ENCODE results near the gene MYO7A. TPM values are rescaled to one million over a fixed set of nuclear protein-coding genes. Genes with fewer than 3 reads are reported as not detected.

Gene MYO7A
- polyA plus RNA-seq, 1 donor (not counting 4 experiments of a cell fraction or from before 2014, with no cell fraction given), result 0.75 TPM

GRCh38 chr11:77106759-77107158, 21.3 kb upstream of the MYO7A start:
- Histone ChIP-seq H3K9ac (ENCODE audit: control insufficient read depth, extremely low read depth, insufficient read depth, low read length) (no peak overlapping the region), H3K79me2 (ENCODE audit: control insufficient read depth, insufficient read depth, low read length) (no peaks in the 10 kb centered on the region), H3K27me3 (ENCODE audit: control insufficient read depth, extremely low read depth, insufficient read depth, low read length) (peaks cover 3% of the 10 kb centered on the region), H4K20me1 (ENCODE audit: control insufficient read depth, extremely low read depth, insufficient read depth, low read length) (no peaks in the 10 kb centered on the region), H2AFZ (ENCODE audit: control insufficient read depth, low read length) (no peak overlapping the region), H3K9me3 (ENCODE audit: control insufficient read depth, low read depth, low read length) (no peaks in the 10 kb centered on the region), H3K4me3 (ENCODE audit: control insufficient read depth in 2 of 3, extremely low read depth in 1 of 3, insufficient read depth in 2 of 3, low read depth in 1 of 3, low read length in 3 of 3) (no peak overlapping the region), H3K4me2 (ENCODE audit: control insufficient read depth, extremely low read depth, insufficient read depth, low read depth, low read length) (no peak overlapping the region), H3K9me1 (ENCODE audit: control insufficient read depth, extremely low read depth, insufficient read depth, low read length) (no peaks in the 10 kb centered on the region), H3K27ac (ENCODE audit: control insufficient read depth, insufficient read depth, low read length) (no peak overlapping the region), H3K4me1 (ENCODE audit: control insufficient read depth, extremely low read depth, insufficient read depth, low read length) (no peaks in the 10 kb centered on the region), H3K36me3 (ENCODE audit: control insufficient read depth in 2 of 2, extremely low read depth in 1 of 2, insufficient read depth in 2 of 2, low read length in 2 of 2) (no peaks in the 10 kb centered on the region)
- dilution Hi-C loops (cut with MboI; ENCODE audit: extremely low pct_ligation_motif_present, low sequenced_read_pairs), result no loop called here
- DNase-seq (ENCODE audit: low read depth, low spot score) (no peak), FAIRE-seq (no peak)
- TF ChIP-seq, protein P1, sequence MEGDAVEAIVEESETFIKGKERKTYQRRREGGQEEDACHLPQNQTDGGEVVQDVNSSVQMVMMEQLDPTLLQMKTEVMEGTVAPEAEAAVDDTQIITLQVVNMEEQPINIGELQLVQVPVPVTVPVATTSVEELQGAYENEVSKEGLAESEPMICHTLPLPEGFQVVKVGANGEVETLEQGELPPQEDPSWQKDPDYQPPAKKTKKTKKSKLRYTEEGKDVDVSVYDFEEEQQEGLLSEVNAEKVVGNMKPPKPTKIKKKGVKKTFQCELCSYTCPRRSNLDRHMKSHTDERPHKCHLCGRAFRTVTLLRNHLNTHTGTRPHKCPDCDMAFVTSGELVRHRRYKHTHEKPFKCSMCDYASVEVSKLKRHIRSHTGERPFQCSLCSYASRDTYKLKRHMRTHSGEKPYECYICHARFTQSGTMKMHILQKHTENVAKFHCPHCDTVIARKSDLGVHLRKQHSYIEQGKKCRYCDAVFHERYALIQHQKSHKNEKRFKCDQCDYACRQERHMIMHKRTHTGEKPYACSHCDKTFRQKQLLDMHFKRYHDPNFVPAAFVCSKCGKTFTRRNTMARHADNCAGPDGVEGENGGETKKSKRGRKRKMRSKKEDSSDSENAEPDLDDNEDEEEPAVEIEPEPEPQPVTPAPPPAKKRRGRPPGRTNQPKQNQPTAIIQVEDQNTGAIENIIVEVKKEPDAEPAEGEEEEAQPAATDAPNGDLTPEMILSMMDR (optimal IDR thresholded peaks at IDR 0.05 in 1 of 3, IDR thresholded peaks at IDR 0.05 in 1 of 3, conservative IDR thresholded peaks at IDR 0.05 in 1 of 3; ENCODE audit: extremely low read depth in 1 of 3, insufficient read depth in 2 of 3, low read length in 3 of 3), result no peak
- TF ChIP-seq EZH2 (IDR thresholded peaks at IDR 0.05; ENCODE audit: low read length), result no peak

DNA sequence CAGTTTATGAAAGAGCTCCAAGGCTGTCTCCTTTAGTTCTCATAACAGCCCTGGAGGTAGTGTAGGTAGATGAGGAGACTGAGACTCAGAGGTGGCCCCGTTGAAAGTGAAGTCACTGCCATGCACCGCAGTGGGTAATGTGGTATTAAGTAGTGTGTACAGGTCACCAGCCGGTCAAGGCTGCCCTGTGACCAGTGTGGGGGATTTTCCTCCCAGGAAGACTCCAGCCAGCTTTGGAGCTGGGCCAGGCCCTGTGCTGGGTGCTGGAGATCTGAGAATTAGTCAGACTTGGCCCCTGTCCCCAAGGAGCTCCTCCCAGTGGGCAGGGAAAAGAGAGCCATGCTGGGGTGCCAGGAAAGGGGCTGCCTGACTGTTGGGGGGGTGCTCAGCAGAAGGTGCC, 20.1 kb upstream of the MYO7A start:
- dilution Hi-C loops (cut with MboI; ENCODE audit: extremely low pct_ligation_motif_present, low sequenced_read_pairs), result no loop called here
- H3K4me2 ChIP-seq (ENCODE audit: control insufficient read depth, extremely low read depth, insufficient read depth, low read depth, low read length), result no peak overlapping the region
- H3K36me3 ChIP-seq (ENCODE audit: control insufficient read depth in 2 of 2, extremely low read depth in 1 of 2, insufficient read depth in 2 of 2, low read length in 2 of 2), result no peaks in the 10 kb centered on the region
- no peak overlapping the region for H3K27ac ChIP-seq (ENCODE audit: control insufficient read depth, insufficient read depth, low read length)
- no peaks in the 10 kb centered on the region for H3K79me2 ChIP-seq (ENCODE audit: control insufficient read depth, insufficient read depth, low read length)
- no peak overlapping the region for H2AFZ ChIP-seq (ENCODE audit: control insufficient read depth, low read length)
- H3K9ac ChIP-seq (ENCODE audit: control insufficient read depth, extremely low read depth, insufficient read depth, low read length), result no peak overlapping the region
- H4K20me1 ChIP-seq (ENCODE audit: control insufficient read depth, extremely low read depth, insufficient read depth, low read length), result no peaks in the 10 kb centered on the region
- no peaks in the 10 kb centered on the region for H3K9me3 ChIP-seq (ENCODE audit: control insufficient read depth, low read depth, low read length)
- FAIRE-seq, result no peak
- H3K4me1 ChIP-seq (ENCODE audit: control insufficient read depth, extremely low read depth, insufficient read depth, low read length), result no peaks in the 10 kb centered on the region
- no peak overlapping the region for H3K4me3 ChIP-seq (ENCODE audit: control insufficient read depth in 2 of 3, extremely low read depth in 1 of 3, insufficient read depth in 2 of 3, low read depth in 1 of 3, low read length in 3 of 3)
- TF ChIP-seq, protein P1 (optimal IDR thresholded peaks at IDR 0.05 in 1 of 3, IDR thresholded peaks at IDR 0.05 in 1 of 3, conservative IDR thresholded peaks at IDR 0.05 in 1 of 3; ENCODE audit: extremely low read depth in 1 of 3, insufficient read depth in 2 of 3, low read length in 3 of 3), result no peak
- TF ChIP-seq EZH2 (IDR thresholded peaks at IDR 0.05; ENCODE audit: low read length), result no peak
- no peak for DNase-seq (ENCODE audit: low read depth, low spot score)
- peaks cover 3% of the 10 kb centered on the region for H3K27me3 ChIP-seq (ENCODE audit: control insufficient read depth, extremely low read depth, insufficient read depth, low read length)
- no peaks in the 10 kb centered on the region for H3K9me1 ChIP-seq (ENCODE audit: control insufficient read depth, extremely low read depth, insufficient read depth, low read length)

All from keratinocyte (primary cell).